GM19455 (cell line): ENCODE results near the gene BAK1.
"Not testable (repeated sequence)": the region's sequence is repeated elsewhere in the genome, so short reads cannot be mapped to it uniquely, and the experiment has no call there.

Source experiments
- ATAC-seq: cut with Tn5 transposase; IDR thresholded peaks from one replicate; pipeline ENCODE4 v1.9.1; 2021; ENCODE audit not compliant: unreplicated experiment

BAK1 gene

DNA sequence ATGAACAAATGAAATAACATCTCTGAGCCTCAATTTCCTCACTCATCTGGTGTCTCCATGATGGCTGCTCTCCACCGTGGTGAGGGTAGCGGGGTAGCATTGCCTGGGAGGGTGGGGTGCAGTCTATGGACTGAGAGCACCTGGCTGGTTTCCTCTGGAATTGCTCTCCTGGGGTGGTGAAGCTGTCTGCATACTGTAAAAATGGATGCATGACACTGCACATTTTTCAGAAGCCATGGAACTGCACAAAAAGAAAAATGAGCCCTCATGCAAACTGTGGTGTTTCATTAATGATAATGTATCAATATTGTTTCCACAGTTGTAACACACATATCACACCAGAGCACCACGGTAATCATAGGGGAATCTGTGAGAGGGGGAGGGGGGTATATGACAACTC is 28.9 kb upstream of the BAK1 start:
- ATAC-seq, result no peak

- no peak for ATAC-seq
Observed at GRCh38 chr6:33607784-33608161, 27.7 kb upstream of the BAK1 start.

GRCh38 chr6:33607126-33607783 is 27.2 kb upstream of the BAK1 start:
- ATAC-seq, result no peak

DNA sequence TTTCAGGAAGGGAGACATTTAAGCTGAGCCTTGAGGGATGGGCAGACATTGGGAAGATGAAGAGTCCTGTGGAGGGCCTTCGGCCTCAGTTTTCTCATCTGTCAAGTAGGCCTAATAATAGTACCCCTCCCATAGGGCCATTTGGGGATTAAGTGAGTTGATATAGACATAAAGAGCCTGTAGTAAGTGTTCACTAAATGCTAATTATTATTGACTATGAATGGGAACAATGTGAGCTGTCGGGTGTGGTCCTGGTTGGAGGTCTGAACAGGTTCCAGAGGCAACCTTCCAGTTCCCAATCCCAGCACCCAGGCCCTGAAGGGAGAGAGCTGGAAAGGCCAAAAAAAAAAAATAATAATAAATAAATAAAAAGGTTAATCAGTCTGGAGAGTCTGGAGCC is 26.6 kb upstream of the BAK1 start:
- ATAC-seq, result no peak

- no peak for ATAC-seq
Observed at GRCh38 chr6:33604941-33605854, 25.1 kb upstream of the BAK1 start.

- no peak for ATAC-seq
Observed at GRCh38 chr6:33602180-33602579, 22.1 kb upstream of the BAK1 start.

GRCh38 chr6:33600761-33601160 is 20.7 kb upstream of the BAK1 start:
- no peak for ATAC-seq

DNA sequence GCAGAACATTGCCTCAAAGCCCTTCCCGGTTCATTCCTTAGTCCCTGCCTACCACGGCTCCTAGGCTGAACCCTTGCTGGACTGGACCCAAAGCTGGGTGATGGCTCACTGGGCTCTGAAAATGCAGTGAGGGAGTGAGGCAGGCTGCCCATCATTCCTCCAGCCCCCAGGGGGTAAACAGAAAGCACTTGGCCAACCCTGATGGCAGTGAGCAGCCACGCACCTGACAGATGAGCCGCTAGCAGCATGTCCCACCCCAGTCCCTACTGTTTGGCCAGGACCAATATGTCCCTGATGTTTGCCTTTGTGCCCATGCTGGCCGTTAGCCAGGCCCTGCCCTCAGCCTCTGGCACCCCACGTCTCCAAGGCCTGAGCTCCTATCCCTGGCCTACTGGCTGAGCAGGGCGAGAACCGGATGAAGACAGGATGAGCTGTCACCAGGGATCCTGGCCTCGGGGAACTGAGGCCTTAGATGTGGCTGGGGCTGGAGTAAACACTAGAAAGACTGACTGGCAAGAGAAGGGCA is 19.4 kb upstream of the BAK1 start:
- no peak for ATAC-seq

GRCh38 chr6:33597551-33598322 is 17.7 kb upstream of the BAK1 start:
- ATAC-seq, result no peak

DNA sequence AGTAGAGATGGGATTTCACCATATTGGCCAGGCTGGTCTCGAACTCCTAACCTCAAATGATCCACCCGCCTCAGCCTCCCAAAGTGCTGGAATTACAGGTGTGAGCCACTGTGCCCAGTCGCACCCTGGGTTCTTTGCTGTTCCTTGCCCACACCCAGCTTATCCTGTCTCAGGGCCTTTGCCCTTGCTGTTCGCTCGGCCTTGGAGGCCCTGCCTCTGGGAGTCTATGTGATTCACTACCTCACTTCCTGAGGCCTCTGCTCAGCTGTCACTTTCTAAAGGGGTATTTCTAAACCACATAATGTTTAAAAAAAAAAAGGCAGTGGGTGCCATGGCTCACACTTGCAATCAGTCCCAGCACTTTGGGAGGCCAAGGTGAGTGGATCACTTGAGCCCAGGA is 16.8 kb upstream of the BAK1 start:
- ATAC-seq, result not testable (repeated sequence)

GRCh38 chr6:33595001-33595846 is 15.1 kb upstream of the BAK1 start:
- no peak for ATAC-seq

DNA sequence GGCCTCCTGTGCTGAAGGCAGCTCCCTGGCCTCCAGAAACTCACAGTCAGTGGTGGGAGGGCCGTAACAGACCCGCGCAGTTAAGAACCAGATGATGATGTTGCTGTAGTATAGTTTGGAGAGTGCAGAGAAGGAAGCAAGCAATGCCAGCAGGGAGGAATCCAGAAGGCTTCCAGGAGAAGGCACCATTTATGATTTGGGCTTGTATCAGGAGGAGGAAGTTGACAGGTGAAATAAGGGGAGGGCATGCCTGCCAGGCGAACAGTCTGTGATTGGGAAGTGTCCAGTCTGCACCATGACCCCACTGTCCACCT is 13.3 kb upstream of the BAK1 start:
- no peak for ATAC-seq

DNA sequence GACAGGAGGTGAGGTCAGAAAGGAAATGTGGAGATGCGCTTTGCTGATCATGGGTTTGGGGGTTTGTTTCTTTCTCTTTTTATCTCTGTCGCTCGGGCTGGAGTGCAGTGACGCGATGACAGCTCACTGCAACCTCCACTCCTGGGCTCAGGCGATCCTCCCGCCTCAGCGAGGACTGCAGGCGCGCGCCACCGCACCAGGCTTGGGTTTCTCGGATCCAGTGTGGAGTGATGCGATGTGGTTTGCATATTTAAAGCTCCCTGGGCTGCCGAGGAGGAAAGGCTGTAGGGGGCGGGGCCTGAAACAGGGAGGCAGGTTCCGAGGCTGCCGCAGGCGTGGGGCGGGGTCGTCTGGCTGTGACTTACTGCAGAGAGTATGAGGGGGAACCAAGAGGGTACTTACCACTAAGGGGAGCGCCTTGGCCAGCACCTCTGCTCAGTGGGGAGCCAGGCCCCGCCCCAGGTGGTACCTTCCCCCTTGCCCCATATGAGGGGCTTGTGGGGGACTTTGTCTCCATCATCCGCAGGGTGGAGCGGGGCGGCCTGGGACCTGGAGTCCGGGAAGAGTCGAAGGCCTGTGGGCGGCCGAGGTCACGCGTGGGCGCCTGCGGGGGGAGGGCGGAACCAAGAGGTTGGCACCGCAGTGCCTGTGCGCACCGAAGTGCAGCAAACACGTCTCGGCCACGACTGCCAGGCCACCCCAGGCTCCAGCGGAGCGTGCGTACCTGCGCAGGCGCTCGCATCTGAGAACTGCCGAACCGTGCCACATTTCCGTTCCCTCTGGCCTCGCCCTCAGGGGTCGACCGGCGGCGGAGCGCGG is 12.7 kb upstream of the BAK1 start:
- no peak for ATAC-seq

GRCh38 chr6:33592280-33592594 is 12.2 kb upstream of the BAK1 start:
- no peak for ATAC-seq

DNA sequence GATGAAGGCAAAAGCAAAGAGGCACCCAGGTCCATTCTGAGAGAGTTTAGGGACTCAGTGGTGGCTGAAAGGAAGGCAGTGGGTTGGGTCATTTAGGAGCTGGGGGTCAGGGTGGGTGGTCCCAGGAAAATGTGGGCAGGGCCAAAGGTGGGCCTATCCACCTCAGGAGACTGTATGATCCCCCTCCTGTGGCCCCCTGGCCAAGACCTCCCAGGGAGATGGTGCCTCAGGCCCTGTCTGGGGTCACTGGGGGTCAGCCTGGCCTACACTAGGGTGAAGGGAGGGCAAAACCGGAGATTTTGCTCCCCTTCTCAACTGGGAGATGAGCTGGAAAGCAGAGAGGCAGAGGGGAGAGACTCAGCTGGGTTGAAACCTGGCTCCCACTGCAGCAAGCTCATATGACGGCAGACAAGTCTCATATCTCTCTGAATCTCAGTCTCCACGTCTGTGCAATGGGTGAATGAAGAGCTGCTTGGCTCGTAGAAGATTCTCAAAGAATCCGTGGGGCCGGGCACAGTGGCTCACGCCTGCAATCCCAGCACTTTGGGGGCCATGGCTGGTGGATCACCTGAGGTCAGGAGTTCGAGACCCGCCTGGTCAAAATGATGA is 11.5 kb upstream of the BAK1 start:
- no peak for ATAC-seq

DNA sequence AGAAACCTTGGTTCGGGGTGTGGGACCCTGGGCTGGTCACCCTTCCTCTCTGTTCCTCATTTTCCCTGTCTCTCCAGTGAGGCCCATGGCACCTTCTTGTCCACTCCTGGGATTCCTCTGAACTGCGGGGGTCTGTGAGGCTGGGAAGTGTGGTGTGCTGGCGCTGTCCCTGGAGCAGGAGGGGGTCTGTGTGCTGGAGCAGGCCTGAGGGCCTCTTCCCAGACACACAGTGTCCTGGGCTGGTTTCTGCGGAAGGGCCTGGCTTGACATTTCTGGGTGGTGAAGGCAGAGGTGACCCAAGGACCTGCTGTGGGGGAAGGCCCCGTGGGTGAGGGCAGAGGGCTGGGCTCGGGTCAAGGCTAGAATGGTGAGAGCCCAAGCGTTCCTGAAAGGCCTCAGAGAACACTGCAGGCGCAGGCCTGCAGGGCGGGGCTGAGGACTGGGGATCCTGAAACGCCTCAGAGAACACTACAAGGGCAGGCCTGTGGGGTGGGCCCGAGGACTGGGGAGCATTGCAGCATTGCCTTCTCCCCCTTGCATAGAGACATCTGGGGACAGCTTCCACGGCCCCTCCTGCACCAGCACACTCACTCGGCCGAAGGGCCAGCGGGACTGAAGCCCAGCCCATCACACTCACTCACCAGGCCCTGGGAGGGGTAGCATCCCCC is 10.6 kb upstream of the BAK1 start:
- ATAC-seq, result no peak

DNA sequence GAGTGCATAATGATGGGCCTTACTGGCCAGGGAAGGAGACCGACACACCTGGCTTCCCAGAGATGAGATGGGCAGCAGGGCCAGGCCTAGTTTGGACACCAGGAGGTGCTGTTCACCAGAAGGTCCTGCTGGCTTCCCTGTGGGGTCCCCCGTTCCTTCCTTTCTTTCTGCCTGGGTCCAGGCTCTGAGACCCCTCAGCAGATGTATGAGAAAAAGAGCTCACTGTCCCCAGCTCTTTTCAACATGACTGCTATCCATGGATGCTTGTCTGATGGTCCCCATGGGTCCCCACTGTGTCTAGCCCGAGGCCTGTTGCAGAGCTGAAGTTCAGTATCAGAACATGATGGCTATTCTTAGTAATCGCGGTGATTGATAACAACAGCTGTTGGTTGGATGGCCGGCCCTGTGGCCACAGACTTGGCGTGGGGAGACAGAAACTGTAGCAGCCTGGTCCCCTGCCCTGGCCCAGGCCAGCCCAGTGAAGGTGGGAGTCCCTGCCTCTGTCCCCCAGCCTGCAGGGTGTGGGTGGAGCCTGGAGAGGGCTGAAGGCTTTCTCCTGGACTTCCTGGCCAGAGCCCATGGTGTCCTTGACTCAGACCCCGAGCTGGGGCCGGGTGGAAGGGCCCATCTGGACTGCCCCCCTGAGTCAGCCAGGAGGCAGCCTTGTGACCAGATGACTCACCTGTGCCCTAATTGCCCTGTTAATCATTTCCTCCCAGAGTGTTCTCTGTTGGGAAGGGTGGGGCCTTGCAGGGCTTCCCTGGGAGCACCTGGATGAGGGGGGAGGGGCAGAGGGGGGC is 9.9 kb upstream of the BAK1 start:
- no peak for ATAC-seq

GRCh38 chr6:33589392-33589730 is 9.3 kb upstream of the BAK1 start:
- ATAC-seq, result no peak
